Smooth muscle cell (in vitro differentiated cells): Measurements from ENCODE around the gene CFAP97D2. TPM values are rescaled to one million over a fixed set of nuclear protein-coding genes. Genes with fewer than 3 reads are reported as not detected.

Source experiments
- DNase-seq: peaks from one replicate; lab custom pipeline; 2025; ENCODE audit not compliant: unreplicated experiment; lab: John Stamatoyannopoulos, UW
- H2AFZ ChIP-seq: fragments of 200-600 bp; sonication (generic); 2 replicates; pipeline ENCODE4 v1.6.0; 2016; ENCODE audit warnings: antibody characterized with exemption, low read depth, mild to moderate bottlenecking
- H3F3A ChIP-seq: fragments of 200-600 bp; sonication (generic); 2 replicates; pipeline ENCODE4 v1.6.0; 2017; ENCODE audit warnings: antibody characterized with exemption, low read depth
- H3K27ac ChIP-seq: fragments of 200-600 bp; sonication (generic); 2 replicates; pipeline ENCODE4 v1.5.1; 2016; ENCODE audit warnings: low read depth, mild to moderate bottlenecking
- H3K27me3 ChIP-seq: fragments of 200-600 bp; sonication (generic); 2 replicates; pipeline ENCODE4 v1.6.1; 2016; ENCODE audit warnings: low read depth, mild to moderate bottlenecking
- H3K36me3 ChIP-seq: fragments of 200-600 bp; sonication (generic); 2 replicates; pipeline ENCODE4 v1.5.1; 2016; ENCODE audit warnings: low read depth
- H3K4me1 ChIP-seq: fragments of 200-600 bp; sonication (generic); 2 replicates; pipeline ENCODE4 v1.5.1; 2016; ENCODE audit warnings: low read depth
- H3K4me2 ChIP-seq: fragments of 200-600 bp; sonication (generic); 2 replicates; pipeline ENCODE4 v1.6.0; 2016; ENCODE audit warnings: mild to moderate bottlenecking
- H3K4me3 ChIP-seq: fragments of 200-600 bp; sonication (generic); 2 replicates; pipeline ENCODE4 v1.5.1; 2016; ENCODE audit warnings: mild to moderate bottlenecking
- H3K79me2 ChIP-seq: fragments of 200-600 bp; sonication (generic); 2 replicates; pipeline ENCODE4 v1.6.0; 2016; ENCODE audit warnings: low read depth, mild to moderate bottlenecking
- H3K9ac ChIP-seq: fragments of 200-600 bp; sonication (generic); 2 replicates; pipeline ENCODE4 v1.6.0; 2016; ENCODE audit warnings: low read depth
- H3K9me3 ChIP-seq: fragments of 200-600 bp; sonication (generic); replicated peaks from 2 replicates; pipeline ENCODE4 v1.5.1; 2016; ENCODE audit warnings: low read depth
- H4K20me1 ChIP-seq: fragments of 200-600 bp; sonication (generic); 2 replicates; pipeline ENCODE4 v1.6.0; 2016; ENCODE audit warnings: low read depth
- CTCF ChIP-seq: fragments of 200-600 bp; sonication (generic); IDR thresholded peaks from 2 replicates; pipeline ENCODE4 v1.5.1; 2017; ENCODE audit warnings: borderline replicate concordance, mild to moderate bottlenecking, antibody characterized with exemption; ENCODE audit not compliant: insufficient read depth, poor library complexity, severe bottlenecking
- WGBS: methylation state at CpG from one replicate; pipeline ENCODE4 v1.1.7; 2016; ENCODE audit warnings: low lambda C conversion rate; 5-methylcytosine and 5-hydroxymethylcytosine counted together
- polyA plus RNA-seq: library from polyadenylated mRNA; unstranded; fragments of >200 nt; fragmentation: Nextera tagmentation; extraction: Ambion mirVana; gene quantifications from 2 replicates; pipeline ENCODE4 v1.2.1, GENCODE V29; 2016
- total RNA-seq: library from RNA; depleted of rRNA; stranded (reverse); fragments of >200 nt; gene quantifications from 2 replicates; pipeline ENCODE4 v1.2.3, GENCODE V29; 2014

CFAP97D2 gene
- total and polyA plus RNA-seq, 2 experiments from 2014 or later, result not detected

GRCh38 chr13:114199954-114200353 is 20.9 kb downstream of the CFAP97D2 start:
- H3K4me3 ChIP-seq, result no peak overlapping the region
- no peaks in the 10 kb centered on the region for H3K4me1 ChIP-seq
- no peaks in the 10 kb centered on the region for H3K79me2 ChIP-seq
- no peak overlapping the region for H3K4me2 ChIP-seq
- 98% methylated on average over 35 of the region's 42 CpGs for WGBS
- no peaks in the 10 kb centered on the region for H3K27me3 ChIP-seq
- H3K9me3 ChIP-seq, result no peaks in the 10 kb centered on the region
- H3K27ac ChIP-seq, result no peak overlapping the region
- no peaks in the 10 kb centered on the region for H4K20me1 ChIP-seq
- no peak overlapping the region for H2AFZ ChIP-seq
- TF ChIP-seq CTCF, result no peak
- no peaks in the 10 kb centered on the region for H3F3A ChIP-seq
- H3K9ac ChIP-seq, result no peak overlapping the region
- no peaks in the 10 kb centered on the region for H3K36me3 ChIP-seq
- DNase-seq, result no peak

- H3K27ac ChIP-seq, result no peak overlapping the region
- H3K79me2 ChIP-seq, result no peaks in the 10 kb centered on the region
- no peaks in the 10 kb centered on the region for H3K36me3 ChIP-seq
- H3F3A ChIP-seq, result no peaks in the 10 kb centered on the region
- no peak for TF ChIP-seq CTCF
- H3K9ac ChIP-seq, result no peak overlapping the region
- DNase-seq, result no peak
- H3K27me3 ChIP-seq, result no peaks in the 10 kb centered on the region
- no peaks in the 10 kb centered on the region for H3K4me1 ChIP-seq
- no peak overlapping the region for H3K4me2 ChIP-seq
- H4K20me1 ChIP-seq, result no peaks in the 10 kb centered on the region
- no peak overlapping the region for H3K4me3 ChIP-seq
- H2AFZ ChIP-seq, result no peak overlapping the region
- 88% methylated on average over 18 of the region's 18 CpGs for WGBS
- H3K9me3 ChIP-seq, result no peaks in the 10 kb centered on the region
Observed at GRCh38 chr13:114200399-114200911, 21.4 kb downstream of the CFAP97D2 start.

GRCh38 chr13:114202581-114202980 is 23.5 kb downstream of the CFAP97D2 start:
- H3K27me3 ChIP-seq, result no peaks in the 10 kb centered on the region
- H3K4me2 ChIP-seq, result no peak overlapping the region
- no peaks in the 10 kb centered on the region for H4K20me1 ChIP-seq
- H3K36me3 ChIP-seq, result no peaks in the 10 kb centered on the region
- H3K4me3 ChIP-seq, result no peak overlapping the region
- no peaks in the 10 kb centered on the region for H3F3A ChIP-seq
- H3K9ac ChIP-seq, result no peak overlapping the region
- TF ChIP-seq CTCF, result no peak
- DNase-seq, result no peak
- H3K27ac ChIP-seq, result no peak overlapping the region
- H3K9me3 ChIP-seq, result no peaks in the 10 kb centered on the region
- WGBS, result 88% methylated on average over 6 of the region's 6 CpGs
- no peaks in the 10 kb centered on the region for H3K79me2 ChIP-seq
- H2AFZ ChIP-seq, result no peak overlapping the region
- H3K4me1 ChIP-seq, result no peaks in the 10 kb centered on the region

DNA sequence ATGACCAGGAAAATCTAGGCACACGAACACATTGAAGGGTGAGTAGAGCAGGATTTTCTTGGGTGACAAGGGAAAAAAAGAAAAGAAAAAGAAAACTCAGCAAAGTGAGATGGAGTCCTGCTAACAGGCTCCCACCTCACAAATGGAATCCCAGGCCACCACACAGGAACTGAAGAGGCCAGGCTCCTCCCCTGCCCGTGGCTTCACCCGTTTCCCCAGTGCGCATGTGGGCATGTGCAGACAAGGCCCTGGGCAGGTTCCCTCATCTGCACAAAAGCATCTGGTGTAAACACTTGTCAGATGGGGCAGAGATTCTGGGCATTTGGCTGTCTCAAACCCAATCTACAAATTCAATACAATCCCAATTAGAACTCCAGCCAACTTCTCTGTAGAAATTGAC is 24.5 kb downstream of the CFAP97D2 start:
- H4K20me1 ChIP-seq, result no peaks in the 10 kb centered on the region
- no peak overlapping the region for H2AFZ ChIP-seq
- DNase-seq, result no peak
- no peaks in the 10 kb centered on the region for H3K9me3 ChIP-seq
- H3K9ac ChIP-seq, result no peak overlapping the region
- H3K4me1 ChIP-seq, result no peaks in the 10 kb centered on the region
- no peak overlapping the region for H3K4me3 ChIP-seq
- H3K27me3 ChIP-seq, result no peaks in the 10 kb centered on the region
- H3K36me3 ChIP-seq, result no peaks in the 10 kb centered on the region
- no peak for TF ChIP-seq CTCF
- H3F3A ChIP-seq, result no peaks in the 10 kb centered on the region
- 80% methylated on average over 4 of the region's 4 CpGs for WGBS
- H3K27ac ChIP-seq, result no peak overlapping the region
- no peaks in the 10 kb centered on the region for H3K79me2 ChIP-seq
- H3K4me2 ChIP-seq, result no peak overlapping the region
